Measurements from ENCODE around the gene AGPAT4. TPM values are rescaled to one million over a fixed set of nuclear protein-coding genes. Genes with fewer than 3 reads are reported as not detected.

The AGPAT4 gene
- polyA plus RNA-seq, 4 donors, result 17.1 to 25.1 (median 20.8) TPM

GRCh38 chr6:161256407-161256806, 17.5 kb downstream of the AGPAT4 start:
- no peak for DNase-seq (ENCODE audit: low read depth in 4 of 4, low spot score in 2 of 4)

GRCh38 chr6:161255518-161255917, 18.3 kb downstream of the AGPAT4 start:
- DNase-seq (ENCODE audit: low read depth in 4 of 4, low spot score in 2 of 4), result no peak

- no peak for DNase-seq (ENCODE audit: low read depth in 4 of 4, low spot score in 2 of 4)
Observed at GRCh38 chr6:161254464-161255253, 19.2 kb downstream of the AGPAT4 start.

DNA sequence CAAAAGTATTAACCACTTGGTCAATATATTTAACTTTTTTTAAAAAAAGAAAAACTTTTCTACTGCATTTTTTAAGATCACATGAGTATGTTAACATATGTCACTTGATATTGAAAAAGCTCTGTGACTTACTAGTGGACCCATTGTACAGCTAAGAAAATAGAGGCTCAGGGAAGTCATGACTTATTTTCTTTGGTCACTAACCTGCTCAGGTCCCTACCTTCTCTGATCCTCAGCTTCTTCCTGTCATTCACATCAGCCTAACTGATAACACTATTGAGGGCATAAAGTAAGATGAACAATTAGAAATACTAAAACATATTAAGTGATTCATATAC, 19.8 kb downstream of the AGPAT4 start:
- DNase-seq (ENCODE audit: low read depth in 4 of 4, low spot score in 2 of 4), result no peak

DNA sequence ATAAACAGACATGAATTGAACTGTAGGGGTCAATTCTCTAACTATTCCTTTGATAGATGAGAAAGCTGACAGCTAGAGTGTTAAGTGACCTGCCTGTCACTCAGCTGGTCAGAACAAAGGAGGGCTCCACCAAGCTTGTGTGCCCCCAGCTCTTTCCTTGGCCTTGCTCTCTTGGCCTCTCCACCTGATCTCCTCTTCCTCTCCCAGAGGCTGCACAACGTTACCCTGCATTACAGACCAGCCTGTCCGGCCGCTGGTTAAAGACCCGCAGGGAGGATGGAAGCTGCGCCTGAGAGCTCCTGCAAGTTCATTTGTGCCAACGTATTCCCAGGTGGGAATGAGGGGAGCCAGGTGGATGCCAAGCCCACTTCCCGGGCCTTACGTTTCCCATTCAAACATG, 22.5 kb downstream of the AGPAT4 start:
- DNase-seq (ENCODE audit: low read depth in 4 of 4, low spot score in 2 of 4), result no peak

GRCh38 chr6:161249327-161249726, 24.5 kb downstream of the AGPAT4 start:
- DNase-seq (ENCODE audit: low read depth in 4 of 4, low spot score in 2 of 4), result no peak

- DNase-seq (ENCODE audit: low read depth in 4 of 4, low spot score in 2 of 4), result no peak
Observed at GRCh38 chr6:161246725-161247124, 27.1 kb downstream of the AGPAT4 start.

DNA sequence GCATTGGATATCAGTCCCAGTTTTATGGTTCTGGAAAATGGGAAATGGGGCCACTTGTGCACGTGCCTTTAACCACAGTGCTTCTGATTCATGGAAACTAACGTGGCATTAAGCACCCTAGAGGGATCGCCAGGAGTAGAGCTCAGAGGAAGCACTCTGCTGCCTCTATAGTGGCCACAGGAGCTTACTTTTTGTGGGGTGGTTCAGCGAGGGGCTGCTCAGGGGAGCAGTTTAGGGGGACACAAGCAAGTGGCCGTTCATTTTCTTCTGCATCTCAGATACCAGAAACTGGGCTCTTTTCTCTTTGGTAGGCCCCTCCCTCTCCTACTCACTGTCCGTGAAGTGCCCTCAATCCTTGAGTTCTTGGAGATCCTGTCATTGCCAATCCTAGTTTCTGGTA, 28.5 kb downstream of the AGPAT4 start:
- DNase-seq (ENCODE audit: low read depth in 4 of 4, low spot score in 2 of 4), result no peak

DNA sequence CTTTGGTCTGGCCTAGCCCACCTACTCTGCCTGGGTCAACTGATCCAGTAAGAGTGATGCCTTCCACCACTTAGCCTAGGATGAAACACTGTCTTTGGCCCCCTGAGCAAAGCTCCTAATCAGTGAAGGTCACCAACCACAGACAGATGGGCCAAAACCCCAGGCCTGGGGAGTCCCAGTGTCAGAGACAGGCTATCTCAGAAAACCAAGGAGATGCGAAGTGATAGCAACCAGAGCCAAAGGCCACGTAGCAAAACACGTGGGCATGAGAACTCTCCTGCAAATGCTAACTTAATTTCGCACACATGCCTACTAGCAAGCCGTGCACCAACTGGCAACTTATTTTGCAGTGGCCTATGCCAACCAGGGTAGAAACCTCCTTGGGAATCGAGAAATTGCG, 29.1 kb downstream of the AGPAT4 start:
- DNase-seq (ENCODE audit: low read depth in 4 of 4, low spot score in 2 of 4), result no peak

DNA sequence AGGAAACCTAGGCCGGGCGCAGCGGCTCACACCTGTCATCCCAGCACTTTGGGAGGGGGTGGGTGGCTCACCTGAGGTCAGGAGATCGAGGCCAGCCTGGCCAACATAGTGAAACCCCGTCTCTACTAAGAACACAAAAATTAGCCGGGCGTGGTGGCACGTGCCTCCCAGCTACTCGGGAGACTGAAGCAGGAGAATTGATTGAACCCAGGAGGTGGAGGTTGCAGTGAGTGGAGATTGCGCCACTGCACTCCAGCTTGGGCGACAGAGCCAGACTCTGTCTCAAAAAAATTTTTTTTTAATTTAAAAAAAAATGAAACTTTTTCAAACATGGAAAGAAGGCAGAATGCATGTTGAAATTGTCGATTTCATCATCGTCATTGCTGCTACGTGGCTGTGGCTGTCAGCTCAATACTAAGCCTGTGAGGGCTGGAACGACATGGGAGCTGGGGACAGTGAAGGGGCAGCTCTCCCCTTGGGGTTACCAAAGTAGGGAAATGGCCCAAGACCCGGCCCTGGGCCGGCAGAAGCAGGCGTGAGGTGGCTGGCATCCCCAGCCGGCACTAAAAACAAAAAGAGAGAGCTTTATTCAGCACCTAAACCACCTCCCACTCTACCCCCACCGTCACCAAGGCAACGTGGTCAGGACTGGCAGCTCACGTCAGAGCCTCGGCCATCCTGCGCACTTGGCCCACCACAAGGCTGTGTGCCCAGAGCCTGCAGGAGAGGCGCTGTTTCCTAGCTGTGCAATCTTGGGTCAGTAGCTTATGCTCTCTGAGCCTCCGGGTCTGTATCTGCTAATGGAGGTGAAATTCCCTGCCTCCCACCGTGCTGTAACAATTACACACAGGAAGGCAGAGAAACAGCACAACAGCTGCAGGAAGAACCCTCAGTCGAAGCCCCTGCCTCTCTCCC, 30.8 kb downstream of the AGPAT4 start:
- no peak for DNase-seq (ENCODE audit: low read depth in 4 of 4, low spot score in 2 of 4)

- no peak for DNase-seq (ENCODE audit: low read depth in 4 of 4, low spot score in 2 of 4)
Observed at GRCh38 chr6:161242113-161242512, 31.7 kb downstream of the AGPAT4 start.

GRCh38 chr6:161239001-161239400, 34.9 kb downstream of the AGPAT4 start:
- DNase-seq (ENCODE audit: low read depth in 4 of 4, low spot score in 2 of 4), result no peak

GRCh38 chr6:161238500-161238899, 35.4 kb downstream of the AGPAT4 start:
- DNase-seq (ENCODE audit: low read depth in 4 of 4, low spot score in 2 of 4), result no peak

GRCh38 chr6:161238081-161238480, 35.8 kb downstream of the AGPAT4 start:
- no peak for DNase-seq (ENCODE audit: low read depth in 4 of 4, low spot score in 2 of 4)

- DNase-seq (ENCODE audit: low read depth in 4 of 4, low spot score in 2 of 4), result no peak
Observed at GRCh38 chr6:161237176-161237575, 36.7 kb downstream of the AGPAT4 start.

- DNase-seq (ENCODE audit: low read depth in 4 of 4, low spot score in 2 of 4), result no peak
Observed at GRCh38 chr6:161235776-161236633, 37.9 kb downstream of the AGPAT4 start.

DNA sequence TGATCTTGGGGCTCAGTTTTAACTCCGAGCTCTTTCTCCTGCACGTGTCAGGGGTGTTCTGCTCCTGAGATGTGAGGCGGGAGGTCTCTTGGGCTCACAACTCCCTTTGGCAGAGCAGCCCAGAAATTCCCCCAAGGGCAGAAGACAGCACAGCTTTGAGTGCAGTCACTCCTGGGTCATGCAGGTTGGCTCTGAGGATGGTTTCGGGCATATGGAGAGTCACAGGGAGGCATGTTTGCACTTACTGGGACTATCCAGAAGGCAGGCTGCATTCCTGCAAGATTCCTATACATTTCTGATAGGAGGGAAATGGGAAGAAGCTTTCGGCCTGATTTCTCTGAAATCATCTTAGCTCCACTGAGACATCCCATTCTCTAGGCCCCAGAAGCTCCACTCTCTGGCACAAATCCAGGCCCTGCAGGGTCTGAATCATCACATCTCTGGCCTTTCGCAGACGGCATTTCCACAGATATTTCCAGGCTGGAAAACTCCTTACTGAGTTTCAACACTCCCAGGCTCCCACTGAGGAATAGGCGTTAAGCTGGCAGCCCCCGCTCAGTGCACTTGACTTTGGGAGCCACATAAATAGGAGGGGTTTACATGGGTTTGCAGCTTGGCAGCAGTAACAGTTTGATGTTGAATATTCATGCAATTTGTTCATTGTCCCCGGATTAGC, 39.7 kb downstream of the AGPAT4 start:
- no peak for DNase-seq (ENCODE audit: low read depth in 4 of 4, low spot score in 2 of 4)

DNA sequence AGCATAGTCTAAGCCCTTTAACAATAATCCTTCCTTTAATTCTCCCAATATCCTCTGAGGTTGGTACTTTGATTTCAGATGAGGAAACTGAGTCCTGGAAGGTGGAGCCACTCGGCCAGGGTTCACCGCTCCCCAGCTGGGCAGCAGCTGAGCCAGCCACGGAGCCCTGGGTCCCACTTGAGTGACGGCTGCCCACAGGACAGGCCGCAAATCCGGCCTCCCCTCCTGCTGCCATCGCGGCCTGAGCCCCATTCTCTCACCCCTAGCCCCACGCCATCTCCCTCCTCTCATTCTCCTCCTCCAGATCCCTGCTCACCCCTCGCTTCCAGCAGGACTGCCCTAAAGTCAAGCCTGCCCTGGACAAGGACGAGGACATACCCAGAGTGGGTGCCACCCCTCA, 41.4 kb downstream of the AGPAT4 start:
- no peak for DNase-seq (ENCODE audit: low read depth in 4 of 4, low spot score in 2 of 4)

GRCh38 chr6:161232010-161232409, 41.9 kb downstream of the AGPAT4 start:
- no peak for DNase-seq (ENCODE audit: low read depth in 4 of 4, low spot score in 2 of 4)

GRCh38 chr6:161230339-161230738, 43.5 kb downstream of the AGPAT4 start:
- no peak for DNase-seq (ENCODE audit: low read depth in 4 of 4, low spot score in 2 of 4)
